Measurements from ENCODE around the gene CPM. TPM values are rescaled to one million over a fixed set of nuclear protein-coding genes. Genes with fewer than 3 reads are reported as not detected.

CPM gene
- total RNA-seq, 2 experiments from 2014 or later, result 0.34 to 0.58 TPM

GRCh38 chr12:68951652-68952051 lies 18.7 kb upstream of the CPM start:
- no peaks in the 10 kb centered on the region for H3K4me1 Mint-ChIP-seq (ENCODE audit: low read depth)
- POLR2A ChIA-PET, result no interaction called here
- no peak for ATAC-seq

GRCh38 chr12:68950511-68950910 lies 17.5 kb upstream of the CPM start:
- DNase-seq (no peak), ATAC-seq (no peak)
- CTCF ChIA-PET, result interaction anchor here (0.6 kb wide), 1 partner anchor 120 kb away, joined by 3 read pairs; no protein-coding TSS in a partner anchor
- POLR2A ChIA-PET, result no interaction called here
- Mint-ChIP-seq H3K36me3 (ENCODE audit: low read depth) (no peaks in the 10 kb centered on the region), H3K27me3 (ENCODE audit: low read depth) (no peaks in the 10 kb centered on the region), H3K27ac (no peak overlapping the region), H3K4me3 (no peak overlapping the region), H3K9me3 (ENCODE audit: insufficient read depth) (no peaks in the 10 kb centered on the region), H3K4me1 (ENCODE audit: low read depth) (no peaks in the 10 kb centered on the region)

More at GRCh38 chr12:68951652-68952051, 18.7 kb upstream of the CPM start:
- Mint-ChIP-seq H3K27ac (no peak overlapping the region), H3K4me3 (no peak overlapping the region), H3K36me3 (ENCODE audit: low read depth) (no peaks in the 10 kb centered on the region), H3K27me3 (ENCODE audit: low read depth) (no peaks in the 10 kb centered on the region), H3K9me3 (ENCODE audit: insufficient read depth) (no peaks in the 10 kb centered on the region)
- CTCF ChIA-PET, result no interaction called here
- no peak for DNase-seq

- Mint-ChIP-seq H3K27me3 (ENCODE audit: low read depth) (peaks cover 11% of the 10 kb centered on the region), H3K36me3 (ENCODE audit: low read depth) (no peaks in the 10 kb centered on the region), H3K4me1 (ENCODE audit: low read depth) (no peaks in the 10 kb centered on the region), H3K4me3 (no peak overlapping the region), H3K27ac (no peak overlapping the region), H3K9me3 (ENCODE audit: insufficient read depth) (no peaks in the 10 kb centered on the region)
- ChIA-PET POLR2A (no interaction called here), CTCF (interaction anchor here (0.6 kb wide), 1 partner anchor 125 kb away, joined by 3 read pairs; no protein-coding TSS in a partner anchor)
- ATAC-seq (no peak), DNase-seq (no peak)
These were observed 12.3 kb upstream of the CPM start for GRCh38 chr12:68945255-68945654.

GRCh38 chr12:68944296-68945076 lies 11.5 kb upstream of the CPM start:
- H3K4me1 Mint-ChIP-seq (ENCODE audit: low read depth), result no peaks in the 10 kb centered on the region
- CTCF ChIA-PET, result no interaction called here
- POLR2A ChIA-PET, result no interaction called here
- H3K4me3 Mint-ChIP-seq, result no peak overlapping the region
- DNase-seq (no peak), ATAC-seq (no peak)
- no peaks in the 10 kb centered on the region for H3K9me3 Mint-ChIP-seq (ENCODE audit: insufficient read depth)
- H3K27me3 Mint-ChIP-seq (ENCODE audit: low read depth), result peaks cover 12% of the 10 kb centered on the region
- no peak overlapping the region for H3K27ac Mint-ChIP-seq
- no peaks in the 10 kb centered on the region for H3K36me3 Mint-ChIP-seq (ENCODE audit: low read depth)

- DNase-seq (no peak), ATAC-seq (no peak)
- no peaks in the 10 kb centered on the region for H3K4me1 Mint-ChIP-seq (ENCODE audit: low read depth)
- POLR2A ChIA-PET, result interaction anchor here (0.7 kb wide), 1 partner anchor 142 kb away, joined by 6 read pairs; no protein-coding TSS in a partner anchor
- H3K27me3 Mint-ChIP-seq (ENCODE audit: low read depth), result peaks cover 12% of the 10 kb centered on the region
- no peak overlapping the region for H3K27ac Mint-ChIP-seq
- no peaks in the 10 kb centered on the region for H3K36me3 Mint-ChIP-seq (ENCODE audit: low read depth)
- no peak overlapping the region for H3K4me3 Mint-ChIP-seq
- CTCF ChIA-PET, result no interaction called here
- H3K9me3 Mint-ChIP-seq (ENCODE audit: insufficient read depth), result no peaks in the 10 kb centered on the region
These were observed 10.9 kb upstream of the CPM start for GRCh38 chr12:68943848-68944247.

GRCh38 chr12:68940731-68941130 lies 7.8 kb upstream of the CPM start:
- no peak overlapping the region for H3K27ac Mint-ChIP-seq
- no peaks in the 10 kb centered on the region for H3K4me1 Mint-ChIP-seq (ENCODE audit: low read depth)
- ChIA-PET CTCF (no interaction called here), POLR2A (no interaction called here)
- ATAC-seq (no peak), DNase-seq (no peak)
- no peaks in the 10 kb centered on the region for H3K9me3 Mint-ChIP-seq (ENCODE audit: insufficient read depth)
- no peak overlapping the region for H3K4me3 Mint-ChIP-seq
- no peaks in the 10 kb centered on the region for H3K36me3 Mint-ChIP-seq (ENCODE audit: low read depth)
- peaks cover 22% of the 10 kb centered on the region for H3K27me3 Mint-ChIP-seq (ENCODE audit: low read depth)

- ATAC-seq, result no peak
- Mint-ChIP-seq H3K36me3 (ENCODE audit: low read depth) (no peaks in the 10 kb centered on the region), H3K27ac (no peak overlapping the region), H3K4me3 (no peak overlapping the region), H3K4me1 (ENCODE audit: low read depth) (no peaks in the 10 kb centered on the region), H3K9me3 (ENCODE audit: insufficient read depth) (no peaks in the 10 kb centered on the region), H3K27me3 (ENCODE audit: low read depth) (peaks cover 27% of the 10 kb centered on the region)
- ChIA-PET CTCF (no interaction called here), POLR2A (no interaction called here)
- DNase-seq, result no peak
These were observed 6.5 kb upstream of the CPM start for GRCh38 chr12:68939505-68939904.

- H3K27ac Mint-ChIP-seq, result no peak overlapping the region
- ATAC-seq (no peak), DNase-seq (no peak)
- H3K4me1 Mint-ChIP-seq (ENCODE audit: low read depth), result peaks cover 13% of the 10 kb centered on the region
- no peaks in the 10 kb centered on the region for H3K36me3 Mint-ChIP-seq (ENCODE audit: low read depth)
- peaks cover 33% of the 10 kb centered on the region for H3K27me3 Mint-ChIP-seq (ENCODE audit: low read depth)
- H3K9me3 Mint-ChIP-seq (ENCODE audit: insufficient read depth), result no peaks in the 10 kb centered on the region
- ChIA-PET CTCF (no interaction called here), POLR2A (no interaction called here)
- no peak overlapping the region for H3K4me3 Mint-ChIP-seq
These were observed 1.4 kb upstream of the CPM start for GRCh38 chr12:68934392-68934791.

GRCh38 chr12:68932128-68932960 lies 627 bp downstream of the CPM start:
- ATAC-seq (peak; percentile 43), DNase-seq (peak; percentile 28)
- no peaks in the 10 kb centered on the region for H3K36me3 Mint-ChIP-seq (ENCODE audit: low read depth)
- H3K4me3 Mint-ChIP-seq, result peak overlapping the region; percentile 72
- H3K27me3 Mint-ChIP-seq (ENCODE audit: low read depth), result peaks cover 30% of the 10 kb centered on the region
- H3K27ac Mint-ChIP-seq, result no peak overlapping the region
- H3K9me3 Mint-ChIP-seq (ENCODE audit: insufficient read depth), result no peaks in the 10 kb centered on the region
- peaks cover 13% of the 10 kb centered on the region for H3K4me1 Mint-ChIP-seq (ENCODE audit: low read depth)
- ChIA-PET CTCF (interaction anchor here (0.8 kb wide), 1 partner anchor 138 kb away, joined by 3 read pairs; no protein-coding TSS in a partner anchor), POLR2A (no interaction called here)

GRCh38 chr12:68930178-68930577 lies 2.8 kb downstream of the CPM start:
- POLR2A ChIA-PET, result no interaction called here
- CTCF ChIA-PET, result no interaction called here
- ATAC-seq, result no peak

GRCh38 chr12:68924546-68924945 lies 8.4 kb downstream of the CPM start:
- CTCF ChIA-PET, result interaction anchor here (0.7 kb wide), 1 partner anchor 47 kb away, joined by 3 read pairs; no protein-coding TSS in a partner anchor
- no peak for DNase-seq
- Mint-ChIP-seq H3K4me1 (ENCODE audit: low read depth) (no peaks in the 10 kb centered on the region), H3K9me3 (ENCODE audit: insufficient read depth) (no peaks in the 10 kb centered on the region), H3K36me3 (ENCODE audit: low read depth) (no peaks in the 10 kb centered on the region), H3K27me3 (ENCODE audit: low read depth) (peaks cover 10% of the 10 kb centered on the region), H3K4me3 (no peak overlapping the region), H3K27ac (no peak overlapping the region)
- POLR2A ChIA-PET, result no interaction called here
- no peak for ATAC-seq

More at GRCh38 chr12:68930178-68930577, 2.8 kb downstream of the CPM start:
- no peaks in the 10 kb centered on the region for H3K36me3 Mint-ChIP-seq (ENCODE audit: low read depth)
- peaks cover 19% of the 10 kb centered on the region for H3K27me3 Mint-ChIP-seq (ENCODE audit: low read depth)
- H3K4me3 Mint-ChIP-seq, result no peak overlapping the region
- H3K9me3 Mint-ChIP-seq (ENCODE audit: insufficient read depth), result no peaks in the 10 kb centered on the region
- peaks cover 13% of the 10 kb centered on the region for H3K4me1 Mint-ChIP-seq (ENCODE audit: low read depth)
- DNase-seq, result no peak
- H3K27ac Mint-ChIP-seq, result no peak overlapping the region

GRCh38 chr12:68919581-68920239 lies 13.3 kb downstream of the CPM start:
- H3K9me3 Mint-ChIP-seq (ENCODE audit: insufficient read depth), result no peaks in the 10 kb centered on the region

More at GRCh38 chr12:68919581-68920239, 13.3 kb downstream of the CPM start:
- no peak overlapping the region for H3K27ac Mint-ChIP-seq
- H3K4me3 Mint-ChIP-seq, result no peak overlapping the region
- no peak for ATAC-seq
- DNase-seq, result no peak
- CTCF ChIA-PET, result no interaction called here
- H3K36me3 Mint-ChIP-seq (ENCODE audit: low read depth), result no peaks in the 10 kb centered on the region
- peaks cover 6% of the 10 kb centered on the region for H3K27me3 Mint-ChIP-seq (ENCODE audit: low read depth)
- no peaks in the 10 kb centered on the region for H3K4me1 Mint-ChIP-seq (ENCODE audit: low read depth)
- POLR2A ChIA-PET, result interaction anchor here (0.6 kb wide), 1 partner anchor 151 kb away, joined by 3 read pairs; no protein-coding TSS in a partner anchor
